Measurements from ENCODE around the gene MAT2B. TPM values are rescaled to one million over a fixed set of nuclear protein-coding genes. Genes with fewer than 3 reads are reported as not detected.

Gene MAT2B
- total RNA-seq, 2 experiments from 2014 or later = 74.1 to 104 TPM

- Mint-ChIP-seq H3K9me3 (ENCODE audit: low read depth) (no peaks in the 10 kb centered on the region), H3K27me3 (peaks cover 52% of the 10 kb centered on the region), H3K4me1 (peaks cover 16% of the 10 kb centered on the region), H3K4me3 (no peak overlapping the region), H3K36me3 (no peaks in the 10 kb centered on the region), H3K27ac (no peak overlapping the region)
- no peak for ATAC-seq
- CTCF ChIA-PET = interaction anchor here (1.3 to 1.4 kb wide), 2 partner anchors 22 to 938 kb away, joined by 3 to 4 read pairs; no protein-coding TSS in a partner anchor
- no peak for DNase-seq
Measured at GRCh38 chr5:163566678-163567077, 61.3 kb downstream of the MAT2B start.

GRCh38 chr5:163567811-163568210 lies 62.4 kb downstream of the MAT2B start:
- DNase-seq = no peak
- Mint-ChIP-seq H3K4me3 (no peak overlapping the region), H3K27me3 (peaks cover 52% of the 10 kb centered on the region), H3K36me3 (no peaks in the 10 kb centered on the region), H3K4me1 (peaks cover 16% of the 10 kb centered on the region), H3K27ac (no peak overlapping the region), H3K9me3 (ENCODE audit: low read depth) (no peaks in the 10 kb centered on the region)
- CTCF ChIA-PET = interaction anchor here (1.3 kb wide), 1 partner anchor 937 kb away, joined by 4 read pairs; no protein-coding TSS in a partner anchor
- ATAC-seq = no peak

Other genes starting within 250 kb of the MAT2B start
- gene CCNG1, start 68.0 kb upstream of the MAT2B start, total RNA-seq = 100 to 1,000 TPM; 122 to 144 TPM
- 10 to 100 TPM; 42.7 to 43.9 TPM for gene NUDCD2, start 45.5 kb upstream of the MAT2B start, total RNA-seq
- 10 to 100 TPM; 82.2 to 87.7 TPM for gene HMMR, start 45.0 kb upstream of the MAT2B start, total RNA-seq

All from activated CD8-positive, alpha-beta memory T cell treated with anti-CD3 and anti-CD28 coated beads, Interleukin-2, amount 10 ng/mL, durations not matched to agents 7 days and 5 days (primary cell).